Mononuclear cell (primary cell): ENCODE data around the gene SLIT3. TPM values are rescaled to one million over a fixed set of nuclear protein-coding genes. Genes with fewer than 3 reads are reported as not detected.

ENCODE experiments used
- H3K27me3 ChIP-seq: 2 replicates; pipeline ENCODE4 v1.6.0; 2011; ENCODE audit warnings: low read length, control low read depth; ENCODE audit not compliant: insufficient read depth
- H3K4me1 ChIP-seq: 2 replicates; pipeline ENCODE4 v1.5.1; 2011; ENCODE audit warnings: mild to moderate bottlenecking, low read length, control low read depth; ENCODE audit not compliant: insufficient read depth
- H3K4me3 ChIP-seq: 2 replicates; pipeline ENCODE4 v1.5.1; 2011; ENCODE audit warnings: mild to moderate bottlenecking, low read length, moderate library complexity
- H3K9me3 ChIP-seq: 2 replicates; pipeline ENCODE4 v1.5.1; 2011; ENCODE audit warnings: low read depth, mild to moderate bottlenecking, control low read depth, low read length
- total RNA-seq: library from RNA; depleted of rRNA; stranded (reverse); fragments of >200 nt; gene quantifications from one replicate; pipeline ENCODE4 v1.2.3, GENCODE V29; 2012

The SLIT3 gene
- total RNA-seq, 1 donor: 0.10 TPM

DNA sequence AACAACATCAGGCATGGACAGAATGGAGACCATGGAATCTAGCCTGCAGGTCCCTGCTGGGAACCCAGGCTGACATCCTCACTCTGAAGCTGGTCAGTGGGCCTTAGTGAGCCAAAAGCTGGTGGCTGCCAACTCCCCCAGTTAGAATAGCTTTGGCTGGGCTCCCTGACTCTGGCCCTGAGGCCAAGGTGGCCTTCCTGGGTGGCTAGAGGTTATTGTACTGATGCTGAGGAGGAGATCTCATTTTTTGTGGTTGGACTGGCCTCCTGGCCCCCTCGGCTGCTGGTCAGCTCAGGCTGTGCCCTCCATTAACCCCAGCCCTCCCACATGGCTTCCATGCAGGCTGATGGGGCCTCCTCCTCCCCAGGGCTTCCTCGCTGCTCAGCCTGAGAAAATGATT, 620.5 kb downstream of the SLIT3 start:
- Histone ChIP-seq H3K9me3 (no peaks in the 10 kb centered on the region), H3K27me3 (no peaks in the 10 kb centered on the region), H3K4me1 (no peaks in the 10 kb centered on the region), H3K4me3 (no peak overlapping the region)

DNA sequence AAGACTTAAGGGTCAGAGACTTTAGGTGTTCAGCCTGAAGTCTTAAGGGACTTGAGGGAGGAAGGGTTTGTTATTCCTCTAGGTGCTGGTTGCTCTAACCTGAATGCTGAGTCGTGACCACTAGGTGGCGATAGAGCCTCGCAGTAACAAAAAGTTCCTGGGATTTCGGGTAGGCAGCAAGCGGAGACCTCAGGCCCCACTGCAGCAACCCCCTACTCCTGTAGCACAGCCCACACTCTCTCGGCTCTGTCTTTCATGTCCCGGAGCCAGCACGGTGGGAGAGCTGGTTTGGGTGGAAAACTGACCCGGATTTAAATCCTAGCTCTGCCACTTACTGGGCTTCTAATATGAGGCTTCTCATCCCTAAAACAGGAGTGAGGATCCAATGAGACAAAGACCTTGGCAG, 621.4 kb downstream of the SLIT3 start:
- no peaks in the 10 kb centered on the region for H3K9me3 ChIP-seq
- H3K27me3 ChIP-seq: no peaks in the 10 kb centered on the region
- no peak overlapping the region for H3K4me3 ChIP-seq
- no peaks in the 10 kb centered on the region for H3K4me1 ChIP-seq

DNA sequence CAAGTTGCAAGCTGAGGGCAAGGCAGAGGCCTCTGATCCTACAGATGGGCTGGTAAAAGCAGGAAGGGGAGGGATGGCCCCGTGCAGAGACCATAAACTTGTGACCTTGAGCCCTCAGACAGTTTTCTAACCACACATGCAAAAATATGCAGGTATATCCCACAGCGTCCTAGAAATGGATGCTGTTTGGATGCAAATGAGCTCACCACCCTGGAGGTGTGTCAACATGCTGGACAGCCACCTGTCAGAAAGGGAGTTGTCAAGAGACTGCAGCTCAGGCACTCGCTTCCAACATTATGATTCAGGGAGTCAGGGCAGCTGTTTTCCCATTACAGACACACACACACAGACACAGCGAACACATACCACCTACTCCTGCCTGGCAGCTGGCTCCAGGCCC, 624.4 kb downstream of the SLIT3 start:
- H3K27me3 ChIP-seq: no peaks in the 10 kb centered on the region
- H3K4me3 ChIP-seq: no peak overlapping the region
- no peaks in the 10 kb centered on the region for H3K4me1 ChIP-seq
- no peaks in the 10 kb centered on the region for H3K9me3 ChIP-seq

DNA sequence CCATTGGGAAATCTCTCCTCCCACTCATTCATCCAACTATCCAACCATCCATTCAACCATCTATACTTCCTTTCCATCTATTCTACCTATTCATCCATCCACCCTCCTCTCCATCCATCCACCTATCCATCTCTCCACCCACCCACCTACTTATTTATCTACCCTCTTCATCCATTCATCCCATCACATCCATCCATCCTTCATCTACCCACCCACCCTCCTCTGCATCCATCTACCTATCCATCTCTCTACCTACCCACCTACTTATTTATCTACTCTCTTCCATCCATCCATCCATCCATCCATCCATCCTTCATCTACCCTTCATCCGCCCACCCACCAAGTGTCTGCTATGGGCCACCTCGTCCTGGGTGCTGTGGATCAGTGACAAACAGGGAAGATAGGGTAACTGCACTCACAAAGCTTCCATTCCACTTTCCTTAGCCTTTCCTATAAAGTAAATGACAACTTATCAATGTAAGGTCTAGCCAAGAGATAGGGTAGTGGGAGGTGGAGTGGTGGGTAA, 625.0 kb downstream of the SLIT3 start:
- Histone ChIP-seq H3K27me3 (no peaks in the 10 kb centered on the region), H3K4me1 (no peaks in the 10 kb centered on the region), H3K9me3 (no peaks in the 10 kb centered on the region), H3K4me3 (no peak overlapping the region)

DNA sequence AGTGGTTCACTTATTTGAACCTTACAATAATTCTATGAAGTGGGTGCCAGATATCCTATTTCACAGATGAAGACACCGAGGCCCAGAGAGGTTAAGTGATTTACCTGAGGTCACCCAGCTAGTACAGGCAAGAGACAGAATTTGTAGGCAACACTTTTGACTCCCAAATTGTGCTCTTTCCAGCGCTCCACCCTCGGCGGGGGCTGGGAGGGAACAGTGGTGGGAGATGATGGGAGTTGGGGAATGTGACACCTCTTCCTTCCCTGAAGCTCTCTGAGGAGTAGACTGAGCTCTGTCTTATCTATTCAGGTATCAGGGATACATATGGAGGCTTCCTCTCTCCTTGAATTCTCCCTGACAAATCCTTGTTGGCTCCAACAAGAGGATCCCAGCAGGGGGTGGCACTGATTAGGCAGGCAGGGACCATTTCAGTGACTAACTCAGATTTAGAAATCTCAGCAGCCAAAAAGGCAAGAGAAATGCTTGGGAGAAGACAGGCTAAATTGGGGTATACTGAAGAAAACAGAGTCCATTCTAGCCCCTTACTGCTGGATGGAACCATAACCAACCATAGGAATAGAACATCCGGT, 626.0 kb downstream of the SLIT3 start:
- H3K4me1 ChIP-seq: no peaks in the 10 kb centered on the region
- H3K9me3 ChIP-seq: no peaks in the 10 kb centered on the region
- no peaks in the 10 kb centered on the region for H3K27me3 ChIP-seq
- no peak overlapping the region for H3K4me3 ChIP-seq

DNA sequence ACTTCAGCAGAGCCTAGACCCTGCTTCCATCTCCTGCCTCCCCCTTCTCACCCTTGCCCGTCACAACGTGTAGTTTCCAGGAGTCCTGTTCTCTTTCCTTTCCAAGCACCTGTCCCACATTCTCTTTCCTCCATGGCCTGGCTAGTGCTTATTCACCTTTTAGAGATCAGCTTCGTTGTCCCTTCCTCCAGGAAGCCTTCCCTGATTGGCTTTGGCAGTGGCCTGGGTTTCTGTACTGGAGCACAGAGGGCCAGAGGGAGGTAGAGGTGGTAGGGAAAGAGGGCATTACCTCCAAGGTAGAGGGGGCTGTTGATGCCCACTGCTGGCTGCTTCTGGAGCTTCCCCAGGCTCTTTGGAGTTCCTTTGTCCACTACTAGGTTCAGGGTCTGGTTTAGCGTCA, 628.1 kb downstream of the SLIT3 start:
- Histone ChIP-seq H3K9me3 (no peaks in the 10 kb centered on the region), H3K4me1 (no peaks in the 10 kb centered on the region), H3K27me3 (no peaks in the 10 kb centered on the region), H3K4me3 (no peak overlapping the region)

DNA sequence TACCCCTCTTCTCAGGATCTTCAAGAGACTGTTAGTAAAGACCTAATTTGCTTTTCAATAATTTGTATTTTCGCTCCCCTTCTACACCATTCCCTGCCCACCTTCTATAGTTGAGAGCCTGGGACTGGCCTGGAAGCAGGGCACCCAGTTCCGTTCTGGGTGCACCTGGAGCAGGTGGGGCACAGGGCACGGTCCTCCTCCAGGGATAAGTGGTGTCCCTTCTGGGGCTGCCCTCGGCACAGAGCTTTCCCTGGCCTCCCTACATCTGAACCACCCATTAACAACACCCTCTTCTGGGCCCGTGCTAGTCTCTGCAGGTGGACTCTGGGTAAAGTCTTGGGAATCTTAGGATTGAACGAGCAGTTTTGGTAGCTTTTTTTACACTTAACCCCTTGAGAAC, 628.9 kb downstream of the SLIT3 start:
- no peaks in the 10 kb centered on the region for H3K4me1 ChIP-seq
- H3K27me3 ChIP-seq: no peaks in the 10 kb centered on the region
- H3K4me3 ChIP-seq: no peak overlapping the region
- no peaks in the 10 kb centered on the region for H3K9me3 ChIP-seq

DNA sequence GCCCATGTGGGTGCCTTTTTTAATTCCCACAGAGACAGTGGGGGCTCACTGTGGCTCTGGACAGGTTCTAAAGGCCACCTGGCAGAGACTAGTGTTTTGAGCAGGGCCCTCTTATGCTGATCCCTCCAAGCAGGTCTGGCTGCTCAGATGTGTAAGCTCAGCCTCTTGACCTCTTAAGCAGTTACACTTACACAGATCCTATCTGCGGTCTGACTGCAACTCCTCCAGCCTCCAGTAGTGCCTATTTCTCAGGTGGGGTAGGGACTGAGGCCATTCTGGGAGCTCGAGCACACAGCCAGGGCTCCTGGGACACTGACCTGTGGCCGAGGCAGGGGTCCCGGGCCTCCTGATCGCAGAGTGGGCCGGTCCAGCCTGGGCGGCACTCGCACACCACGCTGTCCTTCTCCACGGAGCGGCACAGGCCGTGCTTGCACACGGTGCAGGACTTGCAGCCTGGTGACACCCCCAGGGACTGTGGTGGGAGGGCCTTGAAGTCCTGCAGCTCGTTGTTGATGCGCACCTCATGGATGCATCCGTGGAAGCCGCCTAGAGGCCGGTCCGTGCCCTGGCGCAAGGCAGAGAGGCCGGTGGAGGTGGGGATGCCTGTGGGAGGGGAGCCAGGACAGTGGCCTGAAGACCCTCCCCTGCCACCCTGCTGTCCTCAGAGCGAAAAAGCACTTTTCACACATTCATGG, 629.9 kb downstream of the SLIT3 start:
- no peaks in the 10 kb centered on the region for H3K27me3 ChIP-seq
- no peaks in the 10 kb centered on the region for H3K4me1 ChIP-seq
- H3K4me3 ChIP-seq: no peak overlapping the region
- H3K9me3 ChIP-seq: no peaks in the 10 kb centered on the region

DNA sequence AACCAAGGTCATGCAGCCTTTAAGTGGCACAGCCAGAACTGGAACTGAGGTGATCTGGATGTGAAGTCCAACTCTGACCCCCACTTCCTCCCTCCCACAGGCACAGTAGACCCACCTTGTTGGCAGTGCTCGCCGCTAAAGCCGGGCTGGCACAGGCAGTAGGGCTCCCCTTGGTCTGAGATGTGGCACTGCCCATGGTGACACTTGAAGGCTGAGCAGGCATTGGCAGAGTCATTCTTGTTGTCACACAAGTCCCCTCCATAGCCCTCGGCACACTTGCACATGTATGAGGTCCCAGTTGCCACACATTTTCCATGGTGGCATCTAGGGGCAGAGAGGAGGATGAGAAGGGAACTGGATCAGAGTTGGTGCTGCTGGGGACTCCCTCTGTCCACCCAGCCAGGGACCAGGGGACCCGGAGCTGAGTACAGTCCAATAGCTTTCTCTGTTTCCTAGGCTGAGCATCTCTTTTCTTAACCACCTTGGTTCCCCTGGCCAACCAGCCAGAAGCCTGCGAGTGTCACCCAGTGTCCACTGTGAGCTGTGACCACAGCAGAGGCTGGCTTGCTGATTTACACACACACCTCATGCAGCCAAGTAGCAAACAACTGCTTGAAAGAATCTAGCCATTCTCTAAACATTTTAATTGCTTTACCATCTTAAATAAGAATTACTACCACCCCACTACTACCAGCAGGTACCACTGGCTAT, 631.1 kb downstream of the SLIT3 start:
- Histone ChIP-seq H3K9me3 (no peaks in the 10 kb centered on the region), H3K4me1 (no peaks in the 10 kb centered on the region), H3K27me3 (no peaks in the 10 kb centered on the region), H3K4me3 (no peak overlapping the region)

DNA sequence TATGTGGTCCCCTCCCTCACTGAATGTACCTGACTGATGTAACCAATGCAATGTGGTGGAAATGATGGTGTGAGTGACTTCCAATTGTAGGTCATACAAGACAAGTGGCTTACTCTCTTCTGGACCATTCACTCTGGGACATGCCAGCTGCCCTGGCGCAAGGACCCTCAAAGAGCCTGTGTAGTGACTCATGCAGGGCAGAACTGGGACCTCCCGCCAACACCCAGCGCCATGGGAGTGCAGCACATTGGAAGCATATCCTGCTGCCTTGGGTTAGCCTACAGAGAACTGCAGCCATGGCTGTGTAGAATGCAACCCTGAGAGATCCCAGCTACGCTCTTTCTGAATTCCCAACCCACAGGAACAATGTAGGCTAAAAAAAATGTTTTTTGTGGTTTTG, 631.8 kb downstream of the SLIT3 start:
- Histone ChIP-seq H3K4me1 (no peaks in the 10 kb centered on the region), H3K27me3 (no peaks in the 10 kb centered on the region), H3K9me3 (no peaks in the 10 kb centered on the region), H3K4me3 (no peak overlapping the region)

DNA sequence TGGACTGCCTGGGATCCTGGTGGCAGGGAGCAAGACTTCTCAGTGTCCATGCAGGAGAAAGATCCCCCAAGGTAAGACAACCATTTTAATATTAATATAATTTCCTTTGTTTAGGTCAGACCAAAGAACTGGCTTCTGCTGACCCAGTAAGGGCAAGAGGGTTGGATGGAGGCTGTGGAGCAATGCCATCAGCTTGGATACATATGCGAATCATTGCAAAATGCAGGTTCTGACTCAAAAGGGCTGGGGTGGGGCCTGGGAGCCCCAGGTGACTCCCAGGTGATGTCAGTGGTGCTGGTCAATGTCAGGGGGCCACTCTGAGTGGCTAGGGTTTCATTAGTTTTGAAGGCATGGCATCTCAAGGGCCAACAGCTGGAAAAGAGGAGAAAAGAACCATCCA, 632.9 kb downstream of the SLIT3 start:
- no peak overlapping the region for H3K4me3 ChIP-seq

DNA sequence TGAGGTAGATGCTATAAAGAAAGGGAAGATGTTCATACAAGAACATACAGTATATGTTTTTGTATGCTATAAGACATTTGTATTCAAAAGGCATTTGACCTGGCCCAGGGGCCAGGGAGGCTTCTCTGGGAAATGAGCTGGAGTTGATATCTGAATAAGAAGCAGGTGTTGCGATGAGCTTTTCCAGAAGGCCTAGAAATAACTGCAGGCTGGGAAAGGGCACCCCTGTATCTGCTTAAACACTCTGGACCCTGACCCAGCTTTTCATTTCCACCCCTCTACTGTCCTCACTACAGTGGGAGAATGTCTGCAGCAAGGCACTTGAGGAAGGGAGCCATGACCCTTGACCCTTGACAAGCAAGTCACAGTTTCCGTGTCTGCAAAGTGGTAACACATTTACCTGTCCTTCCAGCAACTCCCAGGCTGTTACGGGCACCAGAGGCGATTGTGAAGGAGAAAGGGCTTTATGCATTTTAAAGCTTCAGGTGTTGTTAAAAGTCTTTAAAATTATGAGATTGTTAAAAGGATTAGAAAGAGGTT, 633.6 kb downstream of the SLIT3 start:
- Histone ChIP-seq H3K4me1 (no peaks in the 10 kb centered on the region), H3K4me3 (no peak overlapping the region), H3K9me3 (no peaks in the 10 kb centered on the region), H3K27me3 (no peaks in the 10 kb centered on the region)

More for the DNA sequence above, 632.9 kb downstream of the SLIT3 start:
- H3K27me3 ChIP-seq: no peaks in the 10 kb centered on the region
- no peaks in the 10 kb centered on the region for H3K9me3 ChIP-seq
- H3K4me1 ChIP-seq: no peaks in the 10 kb centered on the region

DNA sequence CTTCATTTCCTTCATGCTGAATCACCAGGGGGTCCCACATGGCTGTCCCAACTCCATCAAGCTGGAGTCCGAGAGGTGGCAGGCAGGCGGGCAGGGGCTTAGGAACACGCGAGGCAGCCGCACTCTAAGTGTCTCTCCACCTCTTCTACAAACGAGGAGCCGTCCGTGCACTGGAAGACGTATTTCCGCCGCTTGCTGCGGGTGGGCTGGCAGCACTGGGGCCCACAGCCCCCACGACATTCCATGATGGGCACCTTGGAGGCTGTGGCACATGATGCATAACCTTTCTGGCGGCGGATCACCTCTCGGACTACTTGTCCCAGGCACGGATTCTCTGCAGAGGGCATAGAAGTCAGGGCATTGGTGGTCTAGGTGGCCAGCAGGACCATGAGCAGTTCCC, 634.6 kb downstream of the SLIT3 start:
- H3K27me3 ChIP-seq: no peaks in the 10 kb centered on the region
- H3K9me3 ChIP-seq: no peaks in the 10 kb centered on the region
- H3K4me3 ChIP-seq: no peak overlapping the region
- no peaks in the 10 kb centered on the region for H3K4me1 ChIP-seq

DNA sequence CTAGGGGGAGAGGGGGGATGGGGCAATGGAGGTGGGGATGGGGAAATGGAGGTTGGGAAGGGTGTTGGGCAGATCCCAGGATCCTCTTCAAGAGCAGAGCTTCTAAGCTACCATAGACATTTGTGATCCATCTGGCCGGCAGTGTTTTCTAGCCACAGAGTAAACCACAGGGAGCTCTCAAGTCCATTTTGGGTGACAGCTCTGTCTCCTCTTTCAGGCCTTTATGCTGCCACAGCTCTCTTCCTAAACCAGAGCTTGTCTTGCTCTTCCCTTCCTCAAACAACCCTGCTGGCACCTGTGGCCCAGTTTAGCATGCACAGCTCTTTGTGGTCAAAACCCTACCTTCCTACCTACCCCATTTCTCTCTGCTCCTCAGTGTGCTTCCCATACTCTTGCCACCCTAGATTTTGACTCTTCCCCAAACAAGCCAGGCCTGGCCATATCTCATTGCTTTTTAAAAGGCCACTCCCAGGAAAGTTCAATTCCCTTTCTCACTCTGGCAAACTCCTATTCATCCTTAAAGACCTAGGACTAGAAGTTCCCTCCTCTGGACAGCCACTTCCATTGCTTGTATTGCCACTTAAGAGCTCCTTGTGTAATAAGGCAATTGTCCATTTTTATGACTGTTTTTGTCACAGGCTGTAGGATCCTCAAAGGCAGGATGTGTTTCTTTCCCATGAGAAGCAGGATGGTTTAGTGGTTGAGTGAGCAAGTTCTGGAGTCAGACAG, 637.5 kb downstream of the SLIT3 start:
- no peaks in the 10 kb centered on the region for H3K27me3 ChIP-seq
- no peak overlapping the region for H3K4me3 ChIP-seq
- no peaks in the 10 kb centered on the region for H3K4me1 ChIP-seq
- no peaks in the 10 kb centered on the region for H3K9me3 ChIP-seq
